Stimulated activated CD8-positive, alpha-beta memory T cell treated with anti-CD3 and anti-CD28 coated beads, Interleukin-7, amount 100 ng/mL, for 1 hour (primary cell): ENCODE measurements around the gene PEAR1.
A peak's percentile ranks its signal among the peaks of the same experiment; 100 is the strongest.

Experiments used
- DNase-seq, 2 donors: peaks; one replicate each; pipeline ENCODE4 v3.0.0-alpha.2; 2020; ENCODE audit warnings: low read depth in 2 of 2

PEAR1 gene

GRCh38 chr1:156884560-156885184 is 8.8 kb upstream of the PEAR1 start:
- DNase-seq: no peak

GRCh38 chr1:156885314-156885713 is 8.2 kb upstream of the PEAR1 start:
- DNase-seq: no peak

GRCh38 chr1:156885880-156886355 is 7.6 kb upstream of the PEAR1 start:
- DNase-seq: no peak

- DNase-seq: no peak
These were observed 6.8 kb upstream of the PEAR1 start for GRCh38 chr1:156886583-156887281.

- no peak for DNase-seq
These were observed 6.2 kb upstream of the PEAR1 start for GRCh38 chr1:156887317-156887716.

- DNase-seq: no peak
These were observed 5.8 kb upstream of the PEAR1 start for GRCh38 chr1:156887734-156888133.

GRCh38 chr1:156889802-156890580 is 3.5 kb upstream of the PEAR1 start:
- peak; percentile 12 to 34 for DNase-seq

- DNase-seq: peak; percentile 64 to 78
These were observed 1.1 kb upstream of the PEAR1 start for GRCh38 chr1:156892190-156893047.

- DNase-seq: no peak
These were observed 483 bp downstream of the PEAR1 start for GRCh38 chr1:156894001-156894400.

GRCh38 chr1:156894711-156895454 is 1.4 kb downstream of the PEAR1 start:
- no peak for DNase-seq

- no peak for DNase-seq
These were observed 1.9 kb downstream of the PEAR1 start for GRCh38 chr1:156895455-156895812.

- DNase-seq: no peak
These were observed 2.4 kb downstream of the PEAR1 start for GRCh38 chr1:156895927-156896326.

GRCh38 chr1:156896490-156897033 is 3.0 kb downstream of the PEAR1 start:
- DNase-seq: no peak

GRCh38 chr1:156897078-156897825 is 3.7 kb downstream of the PEAR1 start:
- DNase-seq: no peak

GRCh38 chr1:156898161-156898566 is 4.6 kb downstream of the PEAR1 start:
- DNase-seq: no peak

GRCh38 chr1:156898971-156899664 is 5.6 kb downstream of the PEAR1 start:
- no peak for DNase-seq

GRCh38 chr1:156899956-156900718 is 6.6 kb downstream of the PEAR1 start:
- DNase-seq: no peak

GRCh38 chr1:156900896-156901589 is 7.5 kb downstream of the PEAR1 start:
- no peak for DNase-seq
